Activated B cell treated with CpG ODN at 0.5 μM for 24 hours (primary cell): ENCODE measurements around the gene HPDL. TPM values are rescaled to one million over a fixed set of nuclear protein-coding genes. Genes with fewer than 3 reads are reported as not detected.
A peak's percentile ranks its signal among the peaks of the same experiment; 100 is the strongest.

Source experiments
- ATAC-seq: fragments of 200-7000 bp; cut with Tn5 transposase; one replicate; pipeline ENCODE4 v1.10.0; 2021; ENCODE audit warnings: low read depth, mild to moderate bottlenecking, moderate library complexity
- CTCF ChIA-PET: fragments of 350-600 bp; sonication (Branson Sonifier 250); formaldehyde crosslinking; loops from one replicate; lab custom pipeline; 2021; ENCODE audit warnings: antibody characterized with exemption; lab: Charles Lee
- POLR2A ChIA-PET: fragments of 350-600 bp; sonication (Branson Sonifier 250); formaldehyde crosslinking; loops from one replicate; lab custom pipeline; 2021; ENCODE audit warnings: antibody characterized with exemption; lab: Charles Lee
- DNase-seq: peaks from one replicate; pipeline ENCODE4 v3.0.0; 2022
- H3K27ac Mint-ChIP-seq: one replicate; pipeline ENCODE4 v1.8.0; 2020; ENCODE audit warnings: mixed read lengths
- H3K27me3 Mint-ChIP-seq: one replicate; pipeline ENCODE4 v1.8.0; 2021; ENCODE audit warnings: mixed read lengths
- H3K36me3 Mint-ChIP-seq: one replicate; pipeline ENCODE4 v1.8.0; 2021; ENCODE audit warnings: low read depth, mixed read lengths
- H3K4me1 Mint-ChIP-seq: one replicate; pipeline ENCODE4 v1.8.0; 2021; ENCODE audit warnings: mixed read lengths
- H3K4me3 Mint-ChIP-seq: one replicate; pipeline ENCODE4 v1.8.0; 2020; ENCODE audit warnings: mild to moderate bottlenecking, mixed read lengths
- H3K9me3 Mint-ChIP-seq: one replicate; pipeline ENCODE4 v1.8.0; 2020; ENCODE audit warnings: mixed read lengths
- intact Hi-C: fragments of 100-400 bp; cut with micrococcal nuclease; formaldehyde crosslinking; loops from one replicate; pipeline ENCODE4 v1.15.1; 2024
- total RNA-seq: library from RNA; stranded (reverse); gene quantifications from 2 replicates; pipeline ENCODE4 v1.2.3, GENCODE V29; 2022
- TF ChIP-seq, protein P1 (sequence below): fragments of 200-600 bp; IDR thresholded peaks from one replicate; pipeline ENCODE4 v1.8.0; 2022; ENCODE audit warnings: antibody characterized with exemption, mild to moderate bottlenecking

HPDL gene
- total RNA-seq, 1 donor from 2014 or later = 4.3 TPM

GRCh38 chr1:45340816-45341466, 14.2 kb downstream of the HPDL start:
- Mint-ChIP-seq H3K9me3 (no peaks in the 10 kb centered on the region), H3K27me3 (no peaks in the 10 kb centered on the region), H3K27ac (peak overlapping the region; percentile 99), H3K36me3 (peaks cover 54% of the 10 kb centered on the region), H3K4me3 (peak overlapping the region; percentile 100), H3K4me1 (peaks cover 39% of the 10 kb centered on the region)
- DNase-seq (no peak), ATAC-seq (no peak)
- intact Hi-C loops = loop anchor here (1.0 to 2.0 kb wide), 8 partner anchors 38 to 610 kb away; partner anchors contain the start of genes CCDC163, EIF2B3, GPBP1L1 and MMACHC
- TF ChIP-seq, protein P1, sequence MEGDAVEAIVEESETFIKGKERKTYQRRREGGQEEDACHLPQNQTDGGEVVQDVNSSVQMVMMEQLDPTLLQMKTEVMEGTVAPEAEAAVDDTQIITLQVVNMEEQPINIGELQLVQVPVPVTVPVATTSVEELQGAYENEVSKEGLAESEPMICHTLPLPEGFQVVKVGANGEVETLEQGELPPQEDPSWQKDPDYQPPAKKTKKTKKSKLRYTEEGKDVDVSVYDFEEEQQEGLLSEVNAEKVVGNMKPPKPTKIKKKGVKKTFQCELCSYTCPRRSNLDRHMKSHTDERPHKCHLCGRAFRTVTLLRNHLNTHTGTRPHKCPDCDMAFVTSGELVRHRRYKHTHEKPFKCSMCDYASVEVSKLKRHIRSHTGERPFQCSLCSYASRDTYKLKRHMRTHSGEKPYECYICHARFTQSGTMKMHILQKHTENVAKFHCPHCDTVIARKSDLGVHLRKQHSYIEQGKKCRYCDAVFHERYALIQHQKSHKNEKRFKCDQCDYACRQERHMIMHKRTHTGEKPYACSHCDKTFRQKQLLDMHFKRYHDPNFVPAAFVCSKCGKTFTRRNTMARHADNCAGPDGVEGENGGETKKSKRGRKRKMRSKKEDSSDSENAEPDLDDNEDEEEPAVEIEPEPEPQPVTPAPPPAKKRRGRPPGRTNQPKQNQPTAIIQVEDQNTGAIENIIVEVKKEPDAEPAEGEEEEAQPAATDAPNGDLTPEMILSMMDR = no peak
- POLR2A ChIA-PET = interaction anchor here (0.7 to 5.6 kb wide), 24 partner anchors 9 to 619 kb away, joined by 3 to 217 read pairs (median 14); partner anchors contain the start of genes CCDC163, HECTD3, HPDL and MMACHC
- CTCF ChIA-PET = interaction anchor here (0.7 to 3.1 kb wide), 10 partner anchors 8 to 327 kb away, joined by 3 to 14 read pairs (median 6); partner anchors contain the start of genes CCDC163 and MMACHC

GRCh38 chr1:45344499-45344898, 17.8 kb downstream of the HPDL start:
- Mint-ChIP-seq H3K4me3 (no peak overlapping the region), H3K27me3 (no peaks in the 10 kb centered on the region), H3K4me1 (peaks cover 26% of the 10 kb centered on the region), H3K27ac (no peak overlapping the region), H3K9me3 (no peaks in the 10 kb centered on the region), H3K36me3 (peaks cover 60% of the 10 kb centered on the region)
- intact Hi-C loops = no loop called here
- TF ChIP-seq, protein P1 = no peak
- ATAC-seq (no peak), DNase-seq (no peak)
- CTCF ChIA-PET = interaction anchor here (0.7 to 1.2 kb wide), 2 partner anchors 148 to 692 kb away, joined by 3 to 5 read pairs; no protein-coding TSS in a partner anchor
- POLR2A ChIA-PET = no interaction called here

GRCh38 chr1:45345014-45345413, 18.3 kb downstream of the HPDL start:
- no peak overlapping the region for H3K27ac Mint-ChIP-seq
- intact Hi-C loops = no loop called here

GRCh38 chr1:45346473-45346872, 19.8 kb downstream of the HPDL start:
- CTCF ChIA-PET = interaction anchor here (1.2 kb wide), 1 partner anchor 9 kb away, joined by 3 read pairs; no protein-coding TSS in a partner anchor
- no peak for ATAC-seq
- peaks cover 10% of the 10 kb centered on the region for H3K4me1 Mint-ChIP-seq
- TF ChIP-seq, protein P1 = no peak
- no peak overlapping the region for H3K4me3 Mint-ChIP-seq
- H3K27ac Mint-ChIP-seq = no peak overlapping the region
- H3K9me3 Mint-ChIP-seq = no peaks in the 10 kb centered on the region
- H3K27me3 Mint-ChIP-seq = no peaks in the 10 kb centered on the region
- POLR2A ChIA-PET = interaction anchor here (0.6 to 1.2 kb wide), 2 partner anchors 43 to 109 kb away, joined by 3 to 4 read pairs; no protein-coding TSS in a partner anchor
- intact Hi-C loops = no loop called here
- DNase-seq = no peak
- peaks cover 52% of the 10 kb centered on the region for H3K36me3 Mint-ChIP-seq

More at GRCh38 chr1:45345014-45345413, 18.3 kb downstream of the HPDL start:
- DNase-seq (no peak), ATAC-seq (no peak)
- Mint-ChIP-seq H3K9me3 (no peaks in the 10 kb centered on the region), H3K4me1 (peaks cover 23% of the 10 kb centered on the region), H3K4me3 (no peak overlapping the region), H3K27me3 (no peaks in the 10 kb centered on the region), H3K36me3 (peaks cover 55% of the 10 kb centered on the region)
- ChIA-PET POLR2A (no interaction called here), CTCF (interaction anchor here (1.2 kb wide), 1 partner anchor 10 kb away, joined by 3 read pairs; no protein-coding TSS in a partner anchor)
- TF ChIP-seq, protein P1 = no peak

- Mint-ChIP-seq H3K9me3 (no peaks in the 10 kb centered on the region), H3K27me3 (no peaks in the 10 kb centered on the region), H3K27ac (no peak overlapping the region), H3K4me1 (no peaks in the 10 kb centered on the region), H3K36me3 (peaks cover 43% of the 10 kb centered on the region), H3K4me3 (no peak overlapping the region)
- ChIA-PET POLR2A (interaction anchor here (0.7 to 2.8 kb wide), 3 partner anchors 8 to 150 kb away, joined by 4 to 10 read pairs (median 6); partner anchors contain the start of genes MUTYH, TESK2 and TOE1), CTCF (interaction anchor here (2.4 kb wide), 1 partner anchor 145 kb away, joined by 8 read pairs; no protein-coding TSS in a partner anchor)
- TF ChIP-seq, protein P1 = no peak
- DNase-seq = no peak
- ATAC-seq = no peak
- intact Hi-C loops = no loop called here
Observed at GRCh38 chr1:45348020-45348419, 21.3 kb downstream of the HPDL start.
